Lung (tissue), 12 donors: ENCODE measurements around the gene ZNF254. TPM values are rescaled to one million over a fixed set of nuclear protein-coding genes. Genes with fewer than 3 reads are reported as not detected.
"Not testable (repeated sequence)": the region's sequence is repeated elsewhere in the genome, so short reads cannot be mapped to it uniquely, and the experiment has no call there.

Experiments used
- ATAC-seq: fragments of 200-7000 bp; cut with Tn5 transposase; one replicate; pipeline ENCODE4 v1.9.1; 2020; ENCODE audit warnings: moderate number of reproducible peaks; ENCODE audit not compliant: insufficient read depth, low FRiP score
- DNase-seq, 3 donors: peaks; one replicate each; pipeline ENCODE4 v3.0.0-alpha.2; 2013 to 2017
- H3K27ac ChIP-seq, 2 donors: one replicate each; pipeline ENCODE4 v1.5.1; 2013; ENCODE audit warnings: mild to moderate bottlenecking in 2 of 2, moderate library complexity in 2 of 2, control low read depth in 1 of 2, inconsistent platforms in 1 of 2, low read depth in 1 of 2, low read length in 1 of 2
- H3K27me3 ChIP-seq, 3 donors: one replicate each; pipeline ENCODE4 v1.5.1; 2013; ENCODE audit warnings: low read length in 2 of 3; ENCODE audit not compliant: control insufficient read depth in 3 of 3, insufficient read depth in 3 of 3
- H3K36me3 ChIP-seq, 4 donors: one replicate each; pipeline ENCODE4 v1.5.1; 2013; ENCODE audit warnings: low read length in 4 of 4, mild to moderate bottlenecking in 1 of 4, moderate library complexity in 1 of 4; ENCODE audit not compliant: control insufficient read depth in 4 of 4, insufficient read depth in 4 of 4
- H3K4me1 ChIP-seq, 5 donors: one replicate each; pipeline ENCODE4 v1.5.1; 2013; ENCODE audit warnings: low read length in 5 of 5, mild to moderate bottlenecking in 2 of 5, moderate library complexity in 1 of 5; ENCODE audit not compliant: control insufficient read depth in 5 of 5, insufficient read depth in 5 of 5
- H3K4me3 ChIP-seq: one replicate; pipeline ENCODE4 v1.5.1; 2013; ENCODE audit warnings: mild to moderate bottlenecking, control low read depth, moderate library complexity
- H3K9ac ChIP-seq, 2 donors: one replicate each; pipeline ENCODE4 v1.5.1; 2013; ENCODE audit warnings: low read length in 2 of 2, control low read depth in 1 of 2; ENCODE audit not compliant: insufficient read depth in 1 of 2
- H3K9me3 ChIP-seq, 4 donors: one replicate each; pipeline ENCODE4 v1.5.1; 2013; ENCODE audit warnings: low read length in 3 of 4, mild to moderate bottlenecking in 1 of 4, moderate library complexity in 1 of 4; ENCODE audit not compliant: control insufficient read depth in 4 of 4, insufficient read depth in 3 of 4
- CTCF ChIP-seq: IDR thresholded peaks from 2 replicates; pipeline ENCODE4 v1.5.1; 2012; ENCODE audit warnings: mild to moderate bottlenecking; ENCODE audit errors: control extremely low read depth, extremely low read depth
- WGBS, 2 donors: extraction: QIAGEN DNeasy Blood & Tissue Kit; methylation state at CpG; one replicate each; pipeline ENCODE4 v1.1.7; 2013; 5-methylcytosine and 5-hydroxymethylcytosine counted together
- polyA plus RNA-seq, 2 donors: library from polyadenylated mRNA; stranded (reverse); fragments of 200-250 nt; gene quantifications; one replicate each; pipeline ENCODE4 v1.2.1, GENCODE V29; 2013
- total RNA-seq, 2 donors: library from RNA; depleted of rRNA in 1 of 2; stranded (reverse); fragments of >200 nt in 1 of 2; gene quantifications; one replicate each; pipeline ENCODE4 v1.2.1, GENCODE V29; 2014 to 2021
- donor health status: control.
- donor health status: control.
- donor health status: Bipolar disorder and iron deficiency.
- donor health status: healthy.
- donor health status: DM: yes; HTN: yes; CAD: no.

Gene ZNF254
- total and polyA plus RNA-seq, 4 donors = 4.5 to 68.7 (median 10.5) TPM

- no peak for TF ChIP-seq CTCF
- H3K9ac ChIP-seq = no peak overlapping the region
- WGBS, 2 donors = 94% methylated on average over 4 of the region's 4 CpGs
- H3K9me3 ChIP-seq = no peaks in the 10 kb centered on the region
- no peak for ATAC-seq
- H3K36me3 ChIP-seq = peaks cover 0 to 20% (median 9%) of the 10 kb centered on the region in 4 donors
- DNase-seq = no peak
- no peaks in the 10 kb centered on the region for H3K4me1 ChIP-seq
- no peak overlapping the region for H3K4me3 ChIP-seq
- H3K27me3 ChIP-seq = no peaks in the 10 kb centered on the region
- H3K27ac ChIP-seq = no peak overlapping the region
Measured at GRCh38 chr19:24078680-24079079, 8.3 kb upstream of the ZNF254 start.

GRCh38 chr19:24081056-24081455 lies 5.9 kb upstream of the ZNF254 start:
- no peaks in the 10 kb centered on the region for H3K9me3 ChIP-seq
- WGBS, 2 donors = 37 to 65% methylated on average over 4 of the region's 4 CpGs
- no peak for TF ChIP-seq CTCF
- no peak overlapping the region for H3K27ac ChIP-seq
- H3K4me1 ChIP-seq = no peaks in the 10 kb centered on the region
- DNase-seq = no peak
- H3K9ac ChIP-seq = no peak overlapping the region
- no peak overlapping the region for H3K4me3 ChIP-seq
- H3K27me3 ChIP-seq = no peaks in the 10 kb centered on the region
- no peak for ATAC-seq
- H3K36me3 ChIP-seq = peaks cover 0 to 13% (median 5%) of the 10 kb centered on the region in 4 donors

GRCh38 chr19:24098359-24098758 lies 11.4 kb downstream of the ZNF254 start:
- ATAC-seq = no peak
- Histone ChIP-seq H3K27ac (no peak overlapping the region), H3K36me3 (peaks cover 0 to 9% (median 3%) of the 10 kb centered on the region in 4 donors), H3K9me3 (peaks cover 0 to 3% (median 0%) of the 10 kb centered on the region in 4 donors), H3K4me1 (peaks cover 0 to 19% (median 3%) of the 10 kb centered on the region in 5 donors), H3K4me3 (no peak overlapping the region), H3K27me3 (no peaks in the 10 kb centered on the region), H3K9ac (no peak overlapping the region)
- no peak for TF ChIP-seq CTCF
- no peak for DNase-seq
- 94 to 95% methylated on average over 2 of the region's 2 CpGs for WGBS, 2 donors

- Histone ChIP-seq H3K36me3 (peaks cover 0 to 11% (median 7%) of the 10 kb centered on the region in 4 donors), H3K27ac (no peak overlapping the region), H3K4me3 (no peak overlapping the region), H3K4me1 (peaks cover 0 to 21% (median 3%) of the 10 kb centered on the region in 5 donors), H3K9ac (no peak overlapping the region), H3K9me3 (peaks cover 0 to 7% (median 0%) of the 10 kb centered on the region in 4 donors), H3K27me3 (no peaks in the 10 kb centered on the region)
- TF ChIP-seq CTCF = no peak
- ATAC-seq (no peak), DNase-seq (no peak)
Measured at GRCh38 chr19:24099829-24100228, 12.8 kb downstream of the ZNF254 start.

GRCh38 chr19:24100597-24100996 lies 13.6 kb downstream of the ZNF254 start:
- not testable (repeated sequence) for H3K9me3 ChIP-seq, H3K27me3 ChIP-seq, H3K27ac ChIP-seq, H3K9ac ChIP-seq, DNase-seq, ATAC-seq, H3K4me3 ChIP-seq
- Histone ChIP-seq H3K36me3 (peaks cover 0 to 13% (median 7%) of the 10 kb centered on the region in 4 donors), H3K4me1 (peaks cover 0 to 21% (median 3%) of the 10 kb centered on the region in 5 donors)
- 71 to 78% methylated on average over 2 of the region's 2 CpGs for WGBS, 2 donors
